Fibroblast of lung (primary cell): ENCODE results near the gene ZNF423. TPM values are rescaled to one million over a fixed set of nuclear protein-coding genes. Genes with fewer than 3 reads are reported as not detected.

ENCODE experiments used
- DNase-seq, 2 donors: peaks; one replicate each; pipeline versions ENCODE4 v3.0.0 to v3.0.0-alpha.2; 2010; ENCODE audit warnings: low read depth in 2 of 2
- H2AFZ ChIP-seq: 2 replicates; pipeline ENCODE4 v1.5.1; 2012; ENCODE audit warnings: low read length, control low read depth, inconsistent platforms
- H3K27ac ChIP-seq: 2 replicates; pipeline ENCODE4 v1.5.1; 2011; ENCODE audit warnings: low read length, control low read depth; ENCODE audit not compliant: insufficient read depth
- H3K27me3 ChIP-seq: 2 replicates; pipeline ENCODE4 v1.5.1; 2011; ENCODE audit warnings: mild to moderate bottlenecking, low read length; ENCODE audit not compliant: control insufficient read depth, insufficient read depth
- H3K36me3 ChIP-seq: 2 replicates; pipeline ENCODE4 v1.5.1; 2011; ENCODE audit warnings: low read length; ENCODE audit not compliant: control insufficient read depth, insufficient read depth
- H3K4me1 ChIP-seq: 2 replicates; pipeline ENCODE4 v1.5.1; 2011; ENCODE audit warnings: low read length; ENCODE audit not compliant: control insufficient read depth, insufficient read depth; ENCODE audit errors: extremely low read depth
- H3K4me2 ChIP-seq: 2 replicates; pipeline ENCODE4 v1.5.1; 2011; ENCODE audit warnings: low read length, control low read depth; ENCODE audit not compliant: insufficient read depth; ENCODE audit errors: extremely low read depth
- H3K4me3 ChIP-seq, 4 experiments: fragments of 200-600 bp in 1 of 4; sonication (generic) in 1 of 4; replicated peaks in 1 of 4; 2 replicates each; pipeline ENCODE4 v1.5.1; 2011 to 2016; ENCODE audit warnings: low read length in 4 of 4, low read depth in 3 of 4, mild to moderate bottlenecking in 3 of 4, control low read depth in 2 of 4, inconsistent platforms in 1 of 4, mixed read lengths in 1 of 4; ENCODE audit not compliant: insufficient read depth in 1 of 4; ENCODE audit errors: control extremely low read depth in 1 of 4
- H3K79me2 ChIP-seq: 2 replicates; pipeline ENCODE4 v1.5.1; 2012; ENCODE audit warnings: mild to moderate bottlenecking, low read length, inconsistent platforms; ENCODE audit not compliant: control insufficient read depth, insufficient read depth
- H3K9ac ChIP-seq: 2 replicates; pipeline ENCODE4 v1.5.1; 2011; ENCODE audit warnings: mild to moderate bottlenecking, low read length, control low read depth; ENCODE audit not compliant: insufficient read depth
- H3K9me3 ChIP-seq: 2 replicates; pipeline ENCODE4 v1.5.1; 2012; ENCODE audit warnings: low read depth, low read length; ENCODE audit not compliant: control insufficient read depth, insufficient read depth
- H4K20me1 ChIP-seq: 2 replicates; pipeline ENCODE4 v1.5.1; 2011; ENCODE audit warnings: low read length; ENCODE audit not compliant: control insufficient read depth, insufficient read depth; ENCODE audit errors: extremely low read depth
- CTCF ChIP-seq, 2 donors: IDR thresholded peaks in 1 of 2; conservative IDR thresholded peaks in 1 of 2; 1 replicate in 1 of 2; 2 replicates in 1 of 2; pipeline ENCODE4 v1.5.1; 2011 to 2012; ENCODE audit warnings: low read length in 2 of 2, control low read depth in 1 of 2, inconsistent platforms in 1 of 2, low read depth in 1 of 2, mild to moderate bottlenecking in 1 of 2
- EZH2 ChIP-seq: IDR thresholded peaks from 2 replicates; pipeline ENCODE4 v1.5.1; 2012; ENCODE audit warnings: low read length, control low read depth, mild to moderate bottlenecking; ENCODE audit errors: missing control alignments
- polyA plus RNA-seq, 2 donors: library from polyadenylated mRNA; depleted of rRNA in 1 of 2; stranded (reverse) in 1 of 2; unstranded in 1 of 2; fragments of >200 nt; gene quantifications; 2 replicates each; pipeline ENCODE4 v1.2.1, GENCODE V29; 2011 to 2012; ENCODE audit warnings: missing spikeins in 1 of 2
- total RNA-seq: library from RNA; depleted of rRNA; stranded (reverse); fragments of >200 nt; gene quantifications from 2 replicates; pipeline ENCODE4 v1.2.1, GENCODE V29; 2014

The ZNF423 gene
- total and polyA plus RNA-seq, 2 donors (not counting 1 experiment from before 2014, with no cell fraction given), result 0.07 to 0.17 TPM

- TF ChIP-seq EZH2 (no peak), CTCF (conservative IDR thresholded peaks at IDR 0.05 in 1 of 2, IDR thresholded peaks at IDR 0.05 in 1 of 2; ENCODE audit: low read depth in 1 of 2, low read length in 2 of 2) (no peak)
- Histone ChIP-seq H3K36me3 (no peaks in the 10 kb centered on the region), H4K20me1 (no peaks in the 10 kb centered on the region), H3K4me1 (no peaks in the 10 kb centered on the region), H3K9me3 (no peaks in the 10 kb centered on the region), H3K79me2 (no peaks in the 10 kb centered on the region), H2AFZ (no peak overlapping the region), H3K9ac (no peak overlapping the region), H3K4me2 (no peak overlapping the region), H3K27ac (no peak overlapping the region), H3K4me3 (no peak overlapping the region), H3K27me3 (no peaks in the 10 kb centered on the region)
- peak in 1 of 2 donors; percentile 35 for DNase-seq
Measured at GRCh38 chr16:49811644-49812334, 44.1 kb downstream of the ZNF423 start.

- DNase-seq, result no peak
- Histone ChIP-seq H3K36me3 (no peaks in the 10 kb centered on the region), H3K4me2 (no peak overlapping the region), H3K27me3 (no peaks in the 10 kb centered on the region), H3K79me2 (no peaks in the 10 kb centered on the region), H3K9me3 (no peaks in the 10 kb centered on the region), H3K4me1 (no peaks in the 10 kb centered on the region), H4K20me1 (no peaks in the 10 kb centered on the region), H2AFZ (no peak overlapping the region), H3K27ac (no peak overlapping the region), H3K9ac (no peak overlapping the region), H3K4me3 (no peak overlapping the region)
- TF ChIP-seq CTCF (conservative IDR thresholded peaks at IDR 0.05 in 1 of 2, IDR thresholded peaks at IDR 0.05 in 1 of 2; ENCODE audit: low read depth in 1 of 2, low read length in 2 of 2), result no peak
- TF ChIP-seq EZH2, result no peak
Measured at GRCh38 chr16:49810831-49811230, 45.1 kb downstream of the ZNF423 start.

DNA sequence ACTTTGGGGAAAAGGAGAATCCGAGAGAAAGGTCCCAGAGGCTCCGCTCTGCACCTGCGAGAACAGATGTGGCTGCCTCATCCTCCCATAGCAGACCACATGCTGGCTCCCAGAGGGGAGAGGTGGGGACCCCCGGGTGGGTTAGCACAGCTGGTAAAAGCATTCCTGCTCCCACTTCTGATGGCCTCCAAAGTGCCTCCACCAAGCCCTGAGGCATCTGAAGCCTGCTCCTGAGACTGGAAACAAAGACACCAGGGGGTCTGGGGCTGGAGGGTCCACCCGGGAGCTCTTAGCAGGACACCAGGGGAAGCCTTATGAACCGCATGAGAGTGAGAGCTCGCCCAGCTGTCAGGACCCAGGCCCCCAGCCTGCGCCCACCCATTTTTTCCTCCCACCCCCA, 46.4 kb downstream of the ZNF423 start:
- DNase-seq, result no peak
- TF ChIP-seq EZH2, result no peak
- TF ChIP-seq CTCF (conservative IDR thresholded peaks at IDR 0.05 in 1 of 2, IDR thresholded peaks at IDR 0.05 in 1 of 2; ENCODE audit: low read depth in 1 of 2, low read length in 2 of 2), result no peak
- no peak overlapping the region for H2AFZ ChIP-seq
- H3K27me3 ChIP-seq, result no peaks in the 10 kb centered on the region
- no peaks in the 10 kb centered on the region for H4K20me1 ChIP-seq
- no peaks in the 10 kb centered on the region for H3K9me3 ChIP-seq
- H3K4me1 ChIP-seq, result no peaks in the 10 kb centered on the region
- H3K4me2 ChIP-seq, result no peak overlapping the region
- H3K36me3 ChIP-seq, result no peaks in the 10 kb centered on the region
- H3K9ac ChIP-seq, result no peak overlapping the region
- H3K79me2 ChIP-seq, result no peaks in the 10 kb centered on the region
- no peak overlapping the region for H3K4me3 ChIP-seq
- H3K27ac ChIP-seq, result no peak overlapping the region
